GM18519 (cell line): ENCODE results near the gene C21orf91.
"Not testable (repeated sequence)": the region's sequence is repeated elsewhere in the genome, so short reads cannot be mapped to it uniquely, and the experiment has no call there.

ENCODE experiments used
- ATAC-seq: cut with Tn5 transposase; IDR thresholded peaks from one replicate; pipeline ENCODE4 v1.9.1; 2021; ENCODE audit warnings: mild to moderate bottlenecking, moderate library complexity; ENCODE audit not compliant: unreplicated experiment, low FRiP score

C21orf91 gene

GRCh38 chr21:17781524-17781923 lies 37.6 kb downstream of the C21orf91 start:
- no peak for ATAC-seq

- ATAC-seq = peak; percentile 40
Measured at GRCh38 chr21:17780539-17780938, 38.6 kb downstream of the C21orf91 start.

- ATAC-seq = no peak
Measured at GRCh38 chr21:17779980-17780379, 39.2 kb downstream of the C21orf91 start.

GRCh38 chr21:17779496-17779895 lies 39.7 kb downstream of the C21orf91 start:
- no peak for ATAC-seq

GRCh38 chr21:17777072-17777765 lies 41.9 kb downstream of the C21orf91 start:
- ATAC-seq = no peak

- ATAC-seq = peak; percentile 54
Measured at GRCh38 chr21:17775431-17776126, 43.6 kb downstream of the C21orf91 start.

GRCh38 chr21:17775021-17775420 lies 44.1 kb downstream of the C21orf91 start:
- ATAC-seq = not testable (repeated sequence)

GRCh38 chr21:17769447-17769845 lies 49.7 kb downstream of the C21orf91 start:
- no peak for ATAC-seq

- no peak for ATAC-seq
Measured at GRCh38 chr21:17768840-17769446, 50.2 kb downstream of the C21orf91 start.

- no peak for ATAC-seq
Measured at GRCh38 chr21:17765207-17765606, 53.9 kb downstream of the C21orf91 start.

- no peak for ATAC-seq
Measured at GRCh38 chr21:17763288-17764037, 55.7 kb downstream of the C21orf91 start.

GRCh38 chr21:17759511-17760178 lies 59.5 kb downstream of the C21orf91 start:
- ATAC-seq = no peak

- no peak for ATAC-seq
Measured at GRCh38 chr21:17758683-17759082, 60.5 kb downstream of the C21orf91 start.

- ATAC-seq = no peak
Measured at GRCh38 chr21:17757671-17758070, 61.5 kb downstream of the C21orf91 start.

- no peak for ATAC-seq
Measured at GRCh38 chr21:17753736-17754135, 65.4 kb downstream of the C21orf91 start.

GRCh38 chr21:17752171-17752570 lies 67.0 kb downstream of the C21orf91 start:
- no peak for ATAC-seq

- ATAC-seq = no peak
Measured at GRCh38 chr21:17746920-17747319, 72.2 kb downstream of the C21orf91 start.

GRCh38 chr21:17745086-17745485 lies 74.1 kb downstream of the C21orf91 start:
- no peak for ATAC-seq

- ATAC-seq = no peak
Measured at GRCh38 chr21:17742940-17743592, 76.1 kb downstream of the C21orf91 start.

- ATAC-seq = no peak
Measured at GRCh38 chr21:17742181-17742580, 77.0 kb downstream of the C21orf91 start.
